Natural killer cell (primary cell): ENCODE results near the gene CALHM5. TPM values are rescaled to one million over a fixed set of nuclear protein-coding genes. Genes with fewer than 3 reads are reported as not detected.
A peak's percentile ranks its signal among the peaks of the same experiment; 100 is the strongest.
"Not testable (repeated sequence)": the region's sequence is repeated elsewhere in the genome, so short reads cannot be mapped to it uniquely, and the experiment has no call there.

Source experiments
- ATAC-seq, 3 donors: fragments of 150-1000 bp in 2 of 3; fragments of 200-7000 bp in 1 of 3; cut with Tn5 transposase; 1 replicate in 1 of 3; 2 replicates in 2 of 3; pipeline ENCODE4 v1.10.0; 2021; ENCODE audit warnings: mild to moderate bottlenecking in 2 of 3, moderate library complexity in 2 of 3
- DNase-seq, 2 donors: peaks; one replicate each; pipeline versions ENCODE4 v3.0.0 to v3.0.0-alpha.2; 2013 to 2021; ENCODE audit warnings: mixed read lengths in 1 of 2
- H3K27ac ChIP-seq: one replicate; pipeline ENCODE4 v1.5.1; 2013; ENCODE audit warnings: mild to moderate bottlenecking, low read length
- H3K27me3 ChIP-seq: one replicate; pipeline ENCODE4 v1.6.1; 2013; ENCODE audit warnings: low read length; ENCODE audit not compliant: control insufficient read depth, insufficient read depth
- H3K36me3 ChIP-seq: one replicate; pipeline ENCODE4 v1.6.1; 2013; ENCODE audit warnings: low read length; ENCODE audit not compliant: control insufficient read depth, insufficient read depth
- H3K4me1 ChIP-seq: one replicate; pipeline ENCODE4 v1.6.1; 2013; ENCODE audit warnings: low read length; ENCODE audit not compliant: control insufficient read depth, insufficient read depth
- H3K4me3 ChIP-seq: one replicate; pipeline ENCODE4 v1.5.1; 2013; ENCODE audit warnings: low read length
- H3K9me3 ChIP-seq: one replicate; pipeline ENCODE4 v1.6.1; 2013; ENCODE audit warnings: low read length; ENCODE audit not compliant: control insufficient read depth, insufficient read depth
- H3K27ac Mint-ChIP-seq, 2 donors: one replicate each; pipeline ENCODE4 v1.8.0; 2022; ENCODE audit warnings: mild to moderate bottlenecking in 2 of 2, mixed read lengths in 2 of 2, moderate library complexity in 1 of 2
- H3K27me3 Mint-ChIP-seq, 2 donors: one replicate each; pipeline ENCODE4 v1.8.0; 2022; ENCODE audit warnings: low read depth in 2 of 2, mixed read lengths in 2 of 2
- H3K36me3 Mint-ChIP-seq: one replicate; pipeline ENCODE4 v1.8.0; 2022; ENCODE audit warnings: mixed read lengths
- H3K4me1 Mint-ChIP-seq, 2 donors: one replicate each; pipeline ENCODE4 v1.8.0; 2022; ENCODE audit warnings: mixed read lengths in 2 of 2
- H3K4me3 Mint-ChIP-seq: one replicate; pipeline ENCODE4 v1.8.0; 2022; ENCODE audit warnings: mild to moderate bottlenecking, moderate library complexity, mixed read lengths
- H3K9me3 Mint-ChIP-seq, 2 donors: one replicate each; pipeline ENCODE4 v1.8.0; 2022; ENCODE audit warnings: mixed read lengths in 2 of 2
- WGBS: methylation state at CpG from one replicate; pipeline ENCODE4 v1.1.7; 2013; ENCODE audit warnings: missing lambda C conversion rate; ENCODE audit not compliant: insufficient coverage; 5-methylcytosine and 5-hydroxymethylcytosine counted together
- intact Hi-C: fragments of 100-400 bp; cut with micrococcal nuclease; formaldehyde crosslinking; loops from one replicate; pipeline ENCODE4 v1.14.2; 2022
- total RNA-seq, 4 donors: library from RNA; stranded (reverse); fragments of 120-200 nt in 1 of 4; gene quantifications; one replicate each; pipeline versions ENCODE4 v1.2.3 to v1.2.4, GENCODE V29; 2013 to 2022
- TF ChIP-seq, protein P1 (sequence below): fragments of 200-600 bp; IDR thresholded peaks from one replicate; pipeline ENCODE4 v1.8.0; 2022; ENCODE audit warnings: antibody characterized with exemption

The CALHM5 gene
- total RNA-seq, 3 donors from 2014 or later (not counting 1 experiment from before 2014, with no cell fraction given), result 0.05 TPM; not detected in 1

DNA sequence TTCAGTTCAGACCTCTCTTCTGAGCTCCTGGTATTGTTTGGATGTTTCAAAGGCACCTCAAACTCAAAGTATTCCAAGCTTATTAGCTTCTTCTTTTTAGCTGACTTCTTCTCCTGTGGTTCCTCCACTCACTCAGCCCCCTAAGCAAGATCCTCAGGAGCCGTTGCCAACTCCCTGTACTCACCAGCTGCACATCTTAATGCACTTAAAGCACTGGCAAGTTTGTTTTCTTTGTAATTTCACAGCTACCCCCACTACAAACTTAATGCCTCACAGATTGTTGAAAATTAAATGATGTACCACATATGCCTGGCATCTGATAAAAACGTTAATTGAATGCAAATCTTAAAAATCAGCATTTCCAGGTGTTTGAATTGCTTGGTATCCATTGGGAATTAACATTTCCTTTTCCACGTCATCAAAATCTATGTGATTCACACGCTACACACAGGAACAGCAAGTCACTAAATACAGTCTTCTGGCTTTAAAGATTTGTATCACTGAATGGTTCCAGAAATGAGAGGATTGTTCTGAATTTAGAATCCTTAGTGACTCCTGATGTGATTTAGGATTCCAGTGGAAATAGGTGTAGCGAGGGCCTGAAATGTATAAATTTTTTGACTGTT lies 25.8 kb upstream of the CALHM5 start:
- Mint-ChIP-seq H3K4me3 (no peak overlapping the region), H3K9me3 (no peaks in the 10 kb centered on the region), H3K27ac (no peak overlapping the region), H3K27me3 (peaks cover 5 to 6% of the 10 kb centered on the region in 2 donors), H3K36me3 (no peaks in the 10 kb centered on the region), H3K4me1 (no peaks in the 10 kb centered on the region)
- Histone ChIP-seq H3K27me3 (no peaks in the 10 kb centered on the region), H3K4me1 (no peaks in the 10 kb centered on the region), H3K36me3 (no peaks in the 10 kb centered on the region), H3K9me3 (no peaks in the 10 kb centered on the region), H3K27ac (no peak overlapping the region), H3K4me3 (no peak overlapping the region)
- no peak for DNase-seq
- WGBS, result 85% methylated on average over 5 of the region's 5 CpGs
- intact Hi-C loops, result no loop called here
- no peak for ATAC-seq
- TF ChIP-seq, protein P1, sequence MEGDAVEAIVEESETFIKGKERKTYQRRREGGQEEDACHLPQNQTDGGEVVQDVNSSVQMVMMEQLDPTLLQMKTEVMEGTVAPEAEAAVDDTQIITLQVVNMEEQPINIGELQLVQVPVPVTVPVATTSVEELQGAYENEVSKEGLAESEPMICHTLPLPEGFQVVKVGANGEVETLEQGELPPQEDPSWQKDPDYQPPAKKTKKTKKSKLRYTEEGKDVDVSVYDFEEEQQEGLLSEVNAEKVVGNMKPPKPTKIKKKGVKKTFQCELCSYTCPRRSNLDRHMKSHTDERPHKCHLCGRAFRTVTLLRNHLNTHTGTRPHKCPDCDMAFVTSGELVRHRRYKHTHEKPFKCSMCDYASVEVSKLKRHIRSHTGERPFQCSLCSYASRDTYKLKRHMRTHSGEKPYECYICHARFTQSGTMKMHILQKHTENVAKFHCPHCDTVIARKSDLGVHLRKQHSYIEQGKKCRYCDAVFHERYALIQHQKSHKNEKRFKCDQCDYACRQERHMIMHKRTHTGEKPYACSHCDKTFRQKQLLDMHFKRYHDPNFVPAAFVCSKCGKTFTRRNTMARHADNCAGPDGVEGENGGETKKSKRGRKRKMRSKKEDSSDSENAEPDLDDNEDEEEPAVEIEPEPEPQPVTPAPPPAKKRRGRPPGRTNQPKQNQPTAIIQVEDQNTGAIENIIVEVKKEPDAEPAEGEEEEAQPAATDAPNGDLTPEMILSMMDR, result no peak

DNA sequence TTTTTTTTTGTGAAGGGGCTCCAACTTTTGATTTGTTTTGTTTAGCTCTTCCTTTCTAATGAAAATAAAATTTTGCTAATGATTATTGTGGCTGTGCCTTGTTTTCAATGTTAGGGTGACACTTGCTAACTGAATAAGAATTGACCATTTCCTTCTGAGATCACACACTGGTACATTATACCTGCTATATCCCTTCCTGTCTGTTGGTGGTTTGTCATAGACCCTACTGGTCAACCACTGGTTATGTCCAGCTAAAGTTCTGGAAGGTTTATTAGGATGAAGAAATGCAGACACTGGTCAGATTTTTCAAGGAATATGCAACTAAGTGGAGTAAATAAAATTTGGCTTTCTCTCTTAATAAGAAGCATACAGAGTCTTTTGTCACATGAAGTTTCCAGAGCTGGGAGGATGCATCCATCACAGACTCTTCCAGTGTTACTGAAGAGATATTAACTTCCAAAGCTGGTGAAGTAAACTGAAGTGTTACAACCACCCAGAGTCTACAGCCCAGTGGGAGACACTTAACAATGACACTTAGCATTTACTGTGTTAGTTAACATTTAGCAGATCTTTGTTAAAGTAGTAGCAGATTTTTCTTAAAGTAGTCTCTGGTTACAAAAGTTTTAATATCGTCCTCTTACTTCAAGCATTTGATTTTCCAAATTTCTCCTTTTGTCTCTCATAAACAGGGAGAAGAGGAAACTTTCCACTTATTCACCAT lies 19.7 kb upstream of the CALHM5 start:
- H3K4me1 Mint-ChIP-seq, result no peaks in the 10 kb centered on the region
- H3K27me3 ChIP-seq, result no peaks in the 10 kb centered on the region

GRCh38 chr6:116492331-116493067 lies 18.9 kb upstream of the CALHM5 start:
- DNase-seq, result no peak
- intact Hi-C loops, result no loop called here
- Mint-ChIP-seq H3K9me3 (peaks cover 0 to 2% of the 10 kb centered on the region in 2 donors), H3K36me3 (peaks cover 8% of the 10 kb centered on the region), H3K27ac (no peak overlapping the region), H3K27me3 (peaks cover 0 to 19% of the 10 kb centered on the region in 2 donors), H3K4me3 (no peak overlapping the region), H3K4me1 (no peaks in the 10 kb centered on the region)
- H3K27me3 ChIP-seq, result no peaks in the 10 kb centered on the region
- WGBS, result 88% methylated on average over 3 of the region's 6 CpGs
- H3K36me3 ChIP-seq, result no peaks in the 10 kb centered on the region
- H3K4me1 ChIP-seq, result no peaks in the 10 kb centered on the region
- H3K27ac ChIP-seq, result no peak overlapping the region
- peak in 1 of 3 donors; percentile 56 for ATAC-seq
- TF ChIP-seq, protein P1, result no peak
- no peaks in the 10 kb centered on the region for H3K9me3 ChIP-seq
- H3K4me3 ChIP-seq, result no peak overlapping the region

More for the DNA sequence above, 19.7 kb upstream of the CALHM5 start:
- ATAC-seq (no peak), DNase-seq (no peak)
- no peak overlapping the region for H3K27ac ChIP-seq
- Mint-ChIP-seq H3K4me3 (no peak overlapping the region), H3K27me3 (peaks cover under 1 to 19% of the 10 kb centered on the region in 2 donors), H3K36me3 (peaks cover 8% of the 10 kb centered on the region), H3K9me3 (peaks cover 0 to 2% of the 10 kb centered on the region in 2 donors), H3K27ac (no peak overlapping the region)
- H3K36me3 ChIP-seq, result no peaks in the 10 kb centered on the region
- TF ChIP-seq, protein P1, result no peak
- no peaks in the 10 kb centered on the region for H3K4me1 ChIP-seq
- intact Hi-C loops, result no loop called here
- 83% methylated on average over 1 of the region's 1 CpG for WGBS
- no peak overlapping the region for H3K4me3 ChIP-seq
- H3K9me3 ChIP-seq, result no peaks in the 10 kb centered on the region

GRCh38 chr6:116495161-116495560 lies 16.3 kb upstream of the CALHM5 start:
- H3K9me3 Mint-ChIP-seq, intact Hi-C loops, H3K4me1 ChIP-seq, H3K27ac ChIP-seq, ATAC-seq, H3K27me3 ChIP-seq, H3K4me1 Mint-ChIP-seq, H3K4me3 ChIP-seq, H3K36me3 ChIP-seq, H3K36me3 Mint-ChIP-seq, H3K9me3 ChIP-seq, DNase-seq, H3K27ac Mint-ChIP-seq, H3K4me3 Mint-ChIP-seq: not testable (repeated sequence)
- peaks cover 4 to 26% of the 10 kb centered on the region in 2 donors for H3K27me3 Mint-ChIP-seq
- no CpG with 5 or more reads among the region's 1 CpG for WGBS
